ENCODE results near the gene SNRPD2.

- TF ChIP-seq CTCF (IDR thresholded peaks at IDR 0.05) (no peak), POLR2A (IDR thresholded peaks at IDR 0.05) (peak in 2 of 3 donors; percentile 34 to 46)
Observed at GRCh38 chr19:45670670-45671453, 20.9 kb downstream of the SNRPD2 start.
